ENCODE results near the gene MEIS1. TPM values are rescaled to one million over a fixed set of nuclear protein-coding genes. Genes with fewer than 3 reads are reported as not detected.

MEIS1 gene
- total RNA-seq, 1 donor from 2014 or later = 107 TPM

DNA sequence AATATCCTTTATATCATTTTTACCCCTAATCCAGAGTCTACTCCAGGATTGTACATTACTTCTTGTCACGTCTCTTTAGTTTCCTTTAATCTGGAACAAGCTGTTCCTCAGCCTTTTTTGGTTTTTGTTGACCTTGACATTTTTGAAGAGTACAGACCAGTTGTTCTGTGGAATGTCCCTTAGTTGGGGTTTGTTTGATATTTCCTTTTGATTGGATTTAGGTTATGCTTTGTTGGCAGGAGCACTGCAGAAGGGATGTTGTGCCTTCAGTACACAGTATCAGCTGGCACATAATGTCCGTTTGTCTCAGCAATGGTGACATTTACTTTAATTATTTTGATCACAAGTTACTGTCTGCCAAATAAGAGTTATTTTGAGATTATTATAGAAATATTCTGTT lies 160.6 kb downstream of the MEIS1 start:
- no peak overlapping the region for H3K27ac Mint-ChIP-seq (ENCODE audit: unreplicated experiment)
- no peaks in the 10 kb centered on the region for H3K27me3 Mint-ChIP-seq (ENCODE audit: low read depth)
- TF ChIP-seq, protein P1, sequence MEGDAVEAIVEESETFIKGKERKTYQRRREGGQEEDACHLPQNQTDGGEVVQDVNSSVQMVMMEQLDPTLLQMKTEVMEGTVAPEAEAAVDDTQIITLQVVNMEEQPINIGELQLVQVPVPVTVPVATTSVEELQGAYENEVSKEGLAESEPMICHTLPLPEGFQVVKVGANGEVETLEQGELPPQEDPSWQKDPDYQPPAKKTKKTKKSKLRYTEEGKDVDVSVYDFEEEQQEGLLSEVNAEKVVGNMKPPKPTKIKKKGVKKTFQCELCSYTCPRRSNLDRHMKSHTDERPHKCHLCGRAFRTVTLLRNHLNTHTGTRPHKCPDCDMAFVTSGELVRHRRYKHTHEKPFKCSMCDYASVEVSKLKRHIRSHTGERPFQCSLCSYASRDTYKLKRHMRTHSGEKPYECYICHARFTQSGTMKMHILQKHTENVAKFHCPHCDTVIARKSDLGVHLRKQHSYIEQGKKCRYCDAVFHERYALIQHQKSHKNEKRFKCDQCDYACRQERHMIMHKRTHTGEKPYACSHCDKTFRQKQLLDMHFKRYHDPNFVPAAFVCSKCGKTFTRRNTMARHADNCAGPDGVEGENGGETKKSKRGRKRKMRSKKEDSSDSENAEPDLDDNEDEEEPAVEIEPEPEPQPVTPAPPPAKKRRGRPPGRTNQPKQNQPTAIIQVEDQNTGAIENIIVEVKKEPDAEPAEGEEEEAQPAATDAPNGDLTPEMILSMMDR (conservative IDR thresholded peaks at IDR 0.05) = no peak
- no peak for DNase-seq (ENCODE audit: low read depth, low spot score)
- peaks cover 12% of the 10 kb centered on the region for H3K9me3 Mint-ChIP-seq
- no peak overlapping the region for H3K4me3 Mint-ChIP-seq
- peaks cover 4% of the 10 kb centered on the region for H3K4me1 Mint-ChIP-seq
- no peaks in the 10 kb centered on the region for H3K36me3 Mint-ChIP-seq (ENCODE audit: low read depth)

DNA sequence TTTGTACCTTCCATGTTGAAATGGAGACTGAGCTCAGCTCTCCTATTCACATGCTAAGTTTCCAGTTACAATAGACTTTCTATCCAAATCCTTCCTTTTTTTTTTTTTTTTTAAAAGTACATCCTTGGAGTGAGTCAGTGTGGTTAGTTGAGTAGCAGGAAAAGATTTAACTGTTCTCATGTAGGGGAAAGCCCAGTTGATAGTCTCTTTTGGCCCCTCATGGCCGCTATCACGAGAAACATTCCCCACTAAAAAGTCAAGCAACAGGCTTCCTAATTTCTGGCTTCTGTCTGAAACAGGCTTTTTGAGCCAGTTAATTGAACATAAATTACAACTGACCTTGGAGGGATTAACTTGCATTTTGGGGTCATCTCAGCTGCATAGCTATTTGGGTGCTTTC lies 161.3 kb downstream of the MEIS1 start:
- Mint-ChIP-seq H3K9me3 (peaks cover 12% of the 10 kb centered on the region), H3K36me3 (ENCODE audit: low read depth) (no peaks in the 10 kb centered on the region), H3K27ac (ENCODE audit: unreplicated experiment) (no peak overlapping the region), H3K4me3 (no peak overlapping the region), H3K27me3 (ENCODE audit: low read depth) (no peaks in the 10 kb centered on the region), H3K4me1 (peaks cover 4% of the 10 kb centered on the region)
- DNase-seq (ENCODE audit: low read depth, low spot score) = no peak
- TF ChIP-seq, protein P1 (conservative IDR thresholded peaks at IDR 0.05) = no peak

DNA sequence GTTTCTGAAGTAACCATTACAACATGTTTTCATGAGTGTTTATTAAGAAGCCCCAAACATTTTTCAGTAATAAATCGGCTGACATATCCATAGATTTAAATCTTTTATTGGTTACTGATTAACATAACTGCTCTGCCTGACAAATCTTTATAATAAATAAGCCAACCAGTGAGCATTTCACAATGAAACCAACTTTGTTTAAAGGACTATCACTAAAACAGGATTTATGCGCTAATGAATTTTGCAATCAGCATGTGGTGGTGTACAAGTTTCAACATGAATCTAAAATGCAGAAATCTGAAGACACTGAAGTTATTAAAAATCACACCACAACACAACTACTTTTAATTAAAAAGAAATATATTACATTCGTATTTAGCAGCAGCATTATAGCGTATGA lies 166.7 kb downstream of the MEIS1 start:
- Mint-ChIP-seq H3K4me1 (peaks cover 20% of the 10 kb centered on the region), H3K27ac (ENCODE audit: unreplicated experiment) (no peak overlapping the region), H3K9me3 (peaks cover 7% of the 10 kb centered on the region), H3K27me3 (ENCODE audit: low read depth) (no peaks in the 10 kb centered on the region), H3K36me3 (ENCODE audit: low read depth) (no peaks in the 10 kb centered on the region), H3K4me3 (no peak overlapping the region)
- TF ChIP-seq, protein P1 (conservative IDR thresholded peaks at IDR 0.05) = no peak
- DNase-seq (ENCODE audit: low read depth, low spot score) = no peak

DNA sequence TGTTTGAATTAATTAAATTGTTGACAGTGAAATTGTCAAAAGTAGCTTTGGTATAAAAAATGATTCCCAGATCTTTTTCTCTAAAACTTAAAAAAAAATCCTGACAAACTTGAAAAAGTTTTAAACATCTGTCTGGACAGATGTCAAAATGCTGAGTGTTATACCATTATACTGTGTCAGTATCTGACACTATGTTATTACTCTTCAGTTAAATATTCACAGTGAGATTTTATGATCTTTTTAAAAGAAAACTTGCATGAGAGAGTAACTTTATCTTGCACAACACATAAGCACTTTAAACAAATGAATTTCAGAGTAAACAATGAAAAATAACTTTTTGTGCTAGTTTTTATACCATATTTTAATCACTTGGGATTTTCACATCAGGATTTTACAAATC lies 167.4 kb downstream of the MEIS1 start:
- Mint-ChIP-seq H3K4me1 (peaks cover 19% of the 10 kb centered on the region), H3K27me3 (ENCODE audit: low read depth) (no peaks in the 10 kb centered on the region), H3K36me3 (ENCODE audit: low read depth) (no peaks in the 10 kb centered on the region), H3K9me3 (peaks cover 7% of the 10 kb centered on the region), H3K27ac (ENCODE audit: unreplicated experiment) (no peak overlapping the region), H3K4me3 (no peak overlapping the region)
- TF ChIP-seq, protein P1 (conservative IDR thresholded peaks at IDR 0.05) = no peak
- DNase-seq (ENCODE audit: low read depth, low spot score) = no peak

DNA sequence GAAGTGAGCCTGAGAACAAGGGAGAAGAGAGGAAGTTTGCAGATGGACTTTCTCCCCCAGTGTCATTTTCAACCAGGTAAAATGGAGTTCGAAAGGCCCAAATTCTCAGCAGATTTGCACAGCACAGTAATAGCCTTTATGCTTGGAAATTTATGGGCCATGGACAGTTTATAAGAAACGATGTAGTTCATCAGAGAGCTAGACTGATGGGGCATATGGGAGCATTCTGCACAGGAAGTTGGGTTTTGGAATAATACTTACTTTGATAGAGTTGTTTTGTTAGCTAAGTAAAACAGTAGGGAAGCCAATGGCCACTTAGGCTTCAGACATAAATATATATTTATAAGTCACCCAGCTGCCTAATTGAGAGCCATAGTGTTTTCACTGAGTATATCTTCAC lies 169.4 kb downstream of the MEIS1 start:
- H3K27me3 Mint-ChIP-seq (ENCODE audit: low read depth) = no peaks in the 10 kb centered on the region
- H3K27ac Mint-ChIP-seq (ENCODE audit: unreplicated experiment) = no peak overlapping the region
- H3K4me1 Mint-ChIP-seq = peaks cover 19% of the 10 kb centered on the region
- no peaks in the 10 kb centered on the region for H3K36me3 Mint-ChIP-seq (ENCODE audit: low read depth)
- H3K9me3 Mint-ChIP-seq = peaks cover under 1% of the 10 kb centered on the region
- DNase-seq (ENCODE audit: low read depth, low spot score) = no peak
- H3K4me3 Mint-ChIP-seq = no peak overlapping the region
- TF ChIP-seq, protein P1 (conservative IDR thresholded peaks at IDR 0.05) = no peak

DNA sequence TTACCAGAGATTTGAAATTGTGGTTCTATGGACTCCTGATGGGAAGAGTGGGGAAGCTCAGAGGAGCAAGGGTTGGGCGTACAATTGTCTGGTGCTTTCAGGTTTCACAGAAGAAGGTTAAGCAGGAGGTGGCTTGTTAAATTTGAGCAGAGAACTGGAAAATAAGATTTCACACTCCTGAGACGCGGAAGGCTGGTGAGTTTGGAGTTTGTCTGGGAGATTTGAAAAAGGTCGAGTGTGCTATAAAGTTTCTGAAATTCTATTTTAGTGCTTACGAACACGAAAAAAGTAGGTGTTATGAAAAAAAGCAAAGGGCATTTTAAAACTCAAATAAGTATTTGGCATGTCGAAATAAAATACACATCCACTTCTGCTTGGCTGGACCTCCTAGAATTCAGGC lies 170.1 kb downstream of the MEIS1 start:
- peaks cover 19% of the 10 kb centered on the region for H3K4me1 Mint-ChIP-seq
- DNase-seq (ENCODE audit: low read depth, low spot score) = no peak
- H3K4me3 Mint-ChIP-seq = no peak overlapping the region
- H3K27ac Mint-ChIP-seq (ENCODE audit: unreplicated experiment) = peak overlapping the region; percentile 60
- TF ChIP-seq, protein P1 (conservative IDR thresholded peaks at IDR 0.05) = no peak
- H3K36me3 Mint-ChIP-seq (ENCODE audit: low read depth) = no peaks in the 10 kb centered on the region
- H3K9me3 Mint-ChIP-seq = no peaks in the 10 kb centered on the region
- H3K27me3 Mint-ChIP-seq (ENCODE audit: low read depth) = no peaks in the 10 kb centered on the region

Measured in neural crest cell (in vitro differentiated cells).